ENCODE data around the gene HIVEP1.

The HIVEP1 gene

GRCh38 chr6:12170351-12171092 is 158.4 kb downstream of the HIVEP1 start:
- no peak for DNase-seq (ENCODE audit: low read depth)
- H3K4me3 ChIP-seq (ENCODE audit: low read depth, low read length) = no peak overlapping the region
- TF ChIP-seq MAX (IDR thresholded peaks at IDR 0.05; ENCODE audit: low read depth, low read length) (no peak), CTCF (IDR thresholded peaks at IDR 0.05; ENCODE audit: low read depth, low read length) (no peak), POLR2A (IDR thresholded peaks at IDR 0.05; ENCODE audit: extremely low read depth, insufficient read length) (no peak), MYC (IDR thresholded peaks at IDR 0.05; ENCODE audit: low read depth, low read length) (no peak)

- H3K4me3 ChIP-seq (ENCODE audit: low read depth, low read length) = no peak overlapping the region
- DNase-seq (ENCODE audit: low read depth) = no peak
Measured at GRCh38 chr6:12171717-12172116, 159.6 kb downstream of the HIVEP1 start.

GRCh38 chr6:12172572-12172971 is 160.5 kb downstream of the HIVEP1 start:
- no peak for DNase-seq (ENCODE audit: low read depth)
- H3K4me3 ChIP-seq (ENCODE audit: low read depth, low read length) = no peak overlapping the region
- TF ChIP-seq POLR2A (IDR thresholded peaks at IDR 0.05; ENCODE audit: extremely low read depth, insufficient read length) (no peak), MAX (IDR thresholded peaks at IDR 0.05; ENCODE audit: low read depth, low read length) (no peak), CTCF (IDR thresholded peaks at IDR 0.05; ENCODE audit: low read depth, low read length) (no peak), MYC (IDR thresholded peaks at IDR 0.05; ENCODE audit: low read depth, low read length) (no peak)

More at GRCh38 chr6:12171717-12172116, 159.6 kb downstream of the HIVEP1 start:
- no peak for TF ChIP-seq MYC (IDR thresholded peaks at IDR 0.05; ENCODE audit: low read depth, low read length)
- no peak for TF ChIP-seq MAX (IDR thresholded peaks at IDR 0.05; ENCODE audit: low read depth, low read length)
- no peak for TF ChIP-seq POLR2A (IDR thresholded peaks at IDR 0.05; ENCODE audit: extremely low read depth, insufficient read length)
- TF ChIP-seq CTCF (IDR thresholded peaks at IDR 0.05; ENCODE audit: low read depth, low read length) = no peak

- DNase-seq (ENCODE audit: low read depth) = no peak
- H3K4me3 ChIP-seq (ENCODE audit: low read depth, low read length) = no peak overlapping the region
- no peak for TF ChIP-seq CTCF (IDR thresholded peaks at IDR 0.05; ENCODE audit: low read depth, low read length)
- no peak for TF ChIP-seq MYC (IDR thresholded peaks at IDR 0.05; ENCODE audit: low read depth, low read length)
- no peak for TF ChIP-seq POLR2A (IDR thresholded peaks at IDR 0.05; ENCODE audit: extremely low read depth, insufficient read length)
Measured at GRCh38 chr6:12173181-12173580, 161.1 kb downstream of the HIVEP1 start.

GRCh38 chr6:12173661-12174060 is 161.5 kb downstream of the HIVEP1 start:
- TF ChIP-seq MAX (IDR thresholded peaks at IDR 0.05; ENCODE audit: low read depth, low read length) (no peak), MYC (IDR thresholded peaks at IDR 0.05; ENCODE audit: low read depth, low read length) (no peak), CTCF (IDR thresholded peaks at IDR 0.05; ENCODE audit: low read depth, low read length) (no peak), POLR2A (IDR thresholded peaks at IDR 0.05; ENCODE audit: extremely low read depth, insufficient read length) (no peak)
- no peak overlapping the region for H3K4me3 ChIP-seq (ENCODE audit: low read depth, low read length)
- DNase-seq (ENCODE audit: low read depth) = no peak

Data from NB4 (cell line).